Activated CD4-positive, alpha-beta T cell treated with anti-CD3 and anti-CD28 coated beads, Interleukin-2, amount 10 ng/mL, durations not matched to agents 24 days and 14 days (primary cell): ENCODE results near the gene ALG1. TPM values are rescaled to one million over a fixed set of nuclear protein-coding genes. Genes with fewer than 3 reads are reported as not detected.

Experiments used
- DNase-seq: peaks from one replicate; pipeline ENCODE4 v3.0.0; 2022
- H3K27ac Mint-ChIP-seq: one replicate; pipeline ENCODE4 v1.8.0; 2022; ENCODE audit warnings: mild to moderate bottlenecking, mixed read lengths
- H3K27me3 Mint-ChIP-seq: one replicate; pipeline ENCODE4 v1.8.0; 2022; ENCODE audit warnings: mixed read lengths
- H3K36me3 Mint-ChIP-seq: one replicate; pipeline ENCODE4 v1.8.0; 2022; ENCODE audit warnings: low read depth, mild to moderate bottlenecking, mixed read lengths
- H3K4me1 Mint-ChIP-seq: one replicate; pipeline ENCODE4 v1.8.0; 2021; ENCODE audit warnings: mixed read lengths
- H3K4me3 Mint-ChIP-seq: one replicate; pipeline ENCODE4 v1.8.0; 2022; ENCODE audit warnings: mild to moderate bottlenecking, moderate library complexity, mixed read lengths
- H3K9me3 Mint-ChIP-seq: one replicate; pipeline ENCODE4 v1.8.0; 2021; ENCODE audit warnings: mixed read lengths
- intact Hi-C: fragments of 100-400 bp; cut with micrococcal nuclease; formaldehyde crosslinking; loops from one replicate; pipeline ENCODE4 v1.15.1; 2023
- total RNA-seq: library from RNA; stranded (reverse); gene quantifications from 2 replicates; pipeline ENCODE4 v1.2.3, GENCODE V29; 2022

Gene ALG1
- total RNA-seq, 1 donor from 2014 or later = 36.1 TPM

GRCh38 chr16:5059386-5060072 lies 12.1 kb upstream of the ALG1 start:
- no peak for DNase-seq
- no peak overlapping the region for H3K4me3 Mint-ChIP-seq
- intact Hi-C loops = no loop called here

GRCh38 chr16:5060073-5060641 lies 11.5 kb upstream of the ALG1 start:
- Mint-ChIP-seq H3K27ac (no peak overlapping the region), H3K27me3 (no peaks in the 10 kb centered on the region), H3K4me3 (no peak overlapping the region), H3K4me1 (peaks cover 2% of the 10 kb centered on the region), H3K36me3 (no peaks in the 10 kb centered on the region), H3K9me3 (no peaks in the 10 kb centered on the region)
- intact Hi-C loops = no loop called here
- DNase-seq = no peak

More at GRCh38 chr16:5059386-5060072, 12.1 kb upstream of the ALG1 start:
- no peaks in the 10 kb centered on the region for H3K9me3 Mint-ChIP-seq
- no peak overlapping the region for H3K27ac Mint-ChIP-seq
- no peaks in the 10 kb centered on the region for H3K36me3 Mint-ChIP-seq
- peaks cover 2% of the 10 kb centered on the region for H3K4me1 Mint-ChIP-seq
- no peaks in the 10 kb centered on the region for H3K27me3 Mint-ChIP-seq

- Mint-ChIP-seq H3K27me3 (no peaks in the 10 kb centered on the region), H3K4me1 (no peaks in the 10 kb centered on the region), H3K36me3 (no peaks in the 10 kb centered on the region), H3K27ac (no peak overlapping the region), H3K4me3 (no peak overlapping the region), H3K9me3 (no peaks in the 10 kb centered on the region)
- no peak for DNase-seq
- intact Hi-C loops = no loop called here
Observed at GRCh38 chr16:5062051-5062450, 9.6 kb upstream of the ALG1 start.

- intact Hi-C loops = no loop called here
- no peaks in the 10 kb centered on the region for H3K4me1 Mint-ChIP-seq
- no peaks in the 10 kb centered on the region for H3K9me3 Mint-ChIP-seq
- H3K27me3 Mint-ChIP-seq = no peaks in the 10 kb centered on the region
- H3K36me3 Mint-ChIP-seq = no peaks in the 10 kb centered on the region
- H3K4me3 Mint-ChIP-seq = no peak overlapping the region
- no peak overlapping the region for H3K27ac Mint-ChIP-seq
- no peak for DNase-seq
Observed at GRCh38 chr16:5062790-5063765, 8.6 kb upstream of the ALG1 start.

GRCh38 chr16:5064915-5065314 lies 6.7 kb upstream of the ALG1 start:
- Mint-ChIP-seq H3K27me3 (no peaks in the 10 kb centered on the region), H3K36me3 (no peaks in the 10 kb centered on the region), H3K9me3 (no peaks in the 10 kb centered on the region), H3K4me3 (no peak overlapping the region), H3K4me1 (no peaks in the 10 kb centered on the region), H3K27ac (no peak overlapping the region)
- DNase-seq = no peak
- intact Hi-C loops = no loop called here

- H3K4me3 Mint-ChIP-seq = no peak overlapping the region
- no peak for DNase-seq
- no peaks in the 10 kb centered on the region for H3K9me3 Mint-ChIP-seq
- H3K36me3 Mint-ChIP-seq = no peaks in the 10 kb centered on the region
- intact Hi-C loops = no loop called here
- H3K4me1 Mint-ChIP-seq = no peaks in the 10 kb centered on the region
- no peaks in the 10 kb centered on the region for H3K27me3 Mint-ChIP-seq
- H3K27ac Mint-ChIP-seq = no peak overlapping the region
Observed at GRCh38 chr16:5065326-5065725, 6.3 kb upstream of the ALG1 start.

- Mint-ChIP-seq H3K4me1 (peaks cover under 1% of the 10 kb centered on the region), H3K9me3 (no peaks in the 10 kb centered on the region), H3K4me3 (no peak within 1 kb of the TSS), H3K27ac (no peak within 1 kb of the TSS), H3K36me3 (no peaks in the 10 kb centered on the region), H3K27me3 (no peaks in the 10 kb centered on the region)
- intact Hi-C loops = no loop called here
- no peak for DNase-seq
Observed at GRCh38 chr16:5065813-5066212, 5.8 kb upstream of the ALG1 start, which contains the start of gene C16orf89. C16orf89 (minus strand) TSS chr16:5065956; CDS start chr16:5065908, 48 bp downstream.

- DNase-seq = no peak
- no peaks in the 10 kb centered on the region for H3K27me3 Mint-ChIP-seq
- intact Hi-C loops = no loop called here
- no peaks in the 10 kb centered on the region for H3K36me3 Mint-ChIP-seq
- H3K4me1 Mint-ChIP-seq = peaks cover 7% of the 10 kb centered on the region
- no peaks in the 10 kb centered on the region for H3K9me3 Mint-ChIP-seq
- H3K27ac Mint-ChIP-seq = no peak overlapping the region
- no peak overlapping the region for H3K4me3 Mint-ChIP-seq
Observed at GRCh38 chr16:5066511-5066910, 5.1 kb upstream of the ALG1 start.

GRCh38 chr16:5069048-5069447 lies 2.6 kb upstream of the ALG1 start:
- DNase-seq = no peak
- no peak overlapping the region for H3K27ac Mint-ChIP-seq
- H3K36me3 Mint-ChIP-seq = peaks cover 2% of the 10 kb centered on the region
- peaks cover 23% of the 10 kb centered on the region for H3K4me1 Mint-ChIP-seq
- no peaks in the 10 kb centered on the region for H3K27me3 Mint-ChIP-seq
- intact Hi-C loops = no loop called here
- no peak overlapping the region for H3K4me3 Mint-ChIP-seq
- no peaks in the 10 kb centered on the region for H3K9me3 Mint-ChIP-seq

- intact Hi-C loops = loop anchor here (5.0 kb wide), 1 partner anchor 38 kb away; the partner anchor contains the start of gene NAGPA
- Mint-ChIP-seq H3K4me3 (no peak overlapping the region), H3K4me1 (peaks cover 23% of the 10 kb centered on the region), H3K27me3 (no peaks in the 10 kb centered on the region), H3K27ac (no peak overlapping the region), H3K36me3 (peaks cover 4% of the 10 kb centered on the region), H3K9me3 (no peaks in the 10 kb centered on the region)
- DNase-seq = no peak
Observed at GRCh38 chr16:5069854-5070253, 1.8 kb upstream of the ALG1 start.

- peaks cover 23% of the 10 kb centered on the region for H3K4me1 Mint-ChIP-seq
- peak overlapping the region; percentile 23 for H3K4me3 Mint-ChIP-seq
- DNase-seq = no peak
- peak overlapping the region; percentile 32 for H3K27ac Mint-ChIP-seq
- H3K36me3 Mint-ChIP-seq = peaks cover 9% of the 10 kb centered on the region
- intact Hi-C loops = loop anchor here (5.0 kb wide), 1 partner anchor 38 kb away; the partner anchor contains the start of gene NAGPA
- H3K27me3 Mint-ChIP-seq = no peaks in the 10 kb centered on the region
- H3K9me3 Mint-ChIP-seq = no peaks in the 10 kb centered on the region
Observed at GRCh38 chr16:5070431-5071186, 1.0 kb upstream of the ALG1 start.

- intact Hi-C loops = loop anchor here (5.0 kb wide), 1 partner anchor 39 kb away; the partner anchor contains the start of gene NAGPA
- Mint-ChIP-seq H3K27ac (peak overlapping the region; percentile 99), H3K4me1 (peaks cover 23% of the 10 kb centered on the region)
Observed at GRCh38 chr16:5071341-5071680, 332 bp upstream of the ALG1 start.

More at GRCh38 chr16:5071341-5071680, 332 bp upstream of the ALG1 start:
- no peak for DNase-seq
- Mint-ChIP-seq H3K36me3 (peaks cover 16% of the 10 kb centered on the region), H3K9me3 (no peaks in the 10 kb centered on the region), H3K4me3 (peak overlapping the region; percentile 100), H3K27me3 (no peaks in the 10 kb centered on the region)
